Skin of body (tissue), 2 donors: ENCODE measurements around the gene SH3BP5. TPM values are rescaled to one million over a fixed set of nuclear protein-coding genes. Genes with fewer than 3 reads are reported as not detected.

Source experiments
- DNase-seq: peaks from one replicate; lab custom pipeline; 2025; lab: John Stamatoyannopoulos, UW
- total RNA-seq: library from RNA; depleted of rRNA; stranded (reverse); fragments of >200 nt; gene quantifications from one replicate; pipeline ENCODE4 v1.2.3, GENCODE V29; 2014

Gene SH3BP5
- total RNA-seq, 1 donor from 2014 or later = 44.2 TPM

- no peak for DNase-seq
These were observed 53.2 kb downstream of the SH3BP5 start for GRCh38 chr3:15279205-15279604.

- no peak for DNase-seq
These were observed 54.4 kb downstream of the SH3BP5 start for GRCh38 chr3:15277861-15278500.

GRCh38 chr3:15276028-15276724, 56.2 kb downstream of the SH3BP5 start:
- no peak for DNase-seq

GRCh38 chr3:15273227-15273626, 59.2 kb downstream of the SH3BP5 start:
- no peak for DNase-seq

GRCh38 chr3:15272426-15273196, 59.8 kb downstream of the SH3BP5 start:
- DNase-seq = no peak

- DNase-seq = no peak
These were observed 60.5 kb downstream of the SH3BP5 start for GRCh38 chr3:15271785-15272381.

- DNase-seq = no peak
These were observed 61.4 kb downstream of the SH3BP5 start for GRCh38 chr3:15271030-15271429.

- DNase-seq = no peak
These were observed 63.0 kb downstream of the SH3BP5 start for GRCh38 chr3:15269091-15269989.

GRCh38 chr3:15268033-15268631, 64.3 kb downstream of the SH3BP5 start:
- DNase-seq = peak; percentile 73

- no peak for DNase-seq
These were observed 64.9 kb downstream of the SH3BP5 start for GRCh38 chr3:15267502-15267901.

- DNase-seq = no peak
These were observed 65.6 kb downstream of the SH3BP5 start for GRCh38 chr3:15266510-15267376.

GRCh38 chr3:15265655-15266509, 66.5 kb downstream of the SH3BP5 start:
- no peak for DNase-seq

GRCh38 chr3:15264486-15264885, 67.9 kb downstream of the SH3BP5 start:
- no peak for DNase-seq

GRCh38 chr3:15263926-15264325, 68.5 kb downstream of the SH3BP5 start:
- DNase-seq = no peak

- no peak for DNase-seq
These were observed 69.3 kb downstream of the SH3BP5 start for GRCh38 chr3:15263120-15263519.

GRCh38 chr3:15262021-15262420, 70.4 kb downstream of the SH3BP5 start:
- DNase-seq = no peak

GRCh38 chr3:15261274-15261673, 71.1 kb downstream of the SH3BP5 start:
- no peak for DNase-seq

- DNase-seq = no peak
These were observed 71.9 kb downstream of the SH3BP5 start for GRCh38 chr3:15260531-15260930.

- DNase-seq = no peak
These were observed 73.7 kb downstream of the SH3BP5 start for GRCh38 chr3:15258720-15259119.
